GM12878 (cell line): ENCODE measurements around the gene CNGA1. TPM values are rescaled to one million over a fixed set of nuclear protein-coding genes. Genes with fewer than 3 reads are reported as not detected.

ENCODE experiments used
- CBX5 ChIP-seq: sonication (generic); IDR thresholded peaks from 2 replicates; pipeline ENCODE4 v1.6.1; 2016; ENCODE audit warnings: low read depth, moderate library complexity, mild to moderate bottlenecking, inconsistent platforms
- CUX1 ChIP-seq: IDR thresholded peaks from 2 replicates; pipeline ENCODE4 v1.6.1; 2012; ENCODE audit warnings: improper control_type of control experiment, low read depth, low read length; ENCODE audit not compliant: insufficient replicate concordance
- EED ChIP-seq: sonication (generic); IDR thresholded peaks from 2 replicates; pipeline ENCODE4 v1.6.1; 2016; ENCODE audit warnings: antibody characterized with exemption, low read depth
- EP300 ChIP-seq, 2 experiments: fragments of 150-350 bp in 1 of 2; IDR thresholded peaks; 2 replicates each; pipeline ENCODE4 v1.6.1; 2011 to 2012; ENCODE audit warnings: low read depth in 2 of 2, low read length in 2 of 2, borderline replicate concordance in 1 of 2, improper control_type of control experiment in 1 of 2, inconsistent platforms in 1 of 2; ENCODE audit not compliant: control insufficient read depth in 1 of 2
- FOS ChIP-seq: IDR thresholded peaks from 3 replicates; pipeline ENCODE4 v1.6.1; 2011; ENCODE audit warnings: borderline replicate concordance; ENCODE audit not compliant: insufficient read length; ENCODE audit errors: extremely low read depth
- FOXK2 ChIP-seq: fragments of 450-650 bp; IDR thresholded peaks from 2 replicates; pipeline ENCODE4 v1.6.1; 2017; ENCODE audit warnings: mild to moderate bottlenecking, moderate library complexity
- JUND ChIP-seq: IDR thresholded peaks from 2 replicates; pipeline ENCODE4 v1.6.1; 2012; ENCODE audit warnings: low read depth, mild to moderate bottlenecking, low read length, improper control_type of control experiment, moderate library complexity
- KDM1A ChIP-seq: fragments of 200-600 bp; sonication (generic); IDR thresholded peaks from 2 replicates; pipeline ENCODE4 v1.6.1; 2016; ENCODE audit warnings: borderline replicate concordance
- NRF1 ChIP-seq: conservative IDR thresholded peaks from 2 replicates; pipeline ENCODE4 v1.6.1; 2011; ENCODE audit warnings: mild to moderate bottlenecking, low read depth, low read length, improper control_type of control experiment
- PAX8 ChIP-seq: fragments of 450-650 bp; IDR thresholded peaks from 2 replicates; pipeline ENCODE4 v1.6.1; 2017; ENCODE audit warnings: mild to moderate bottlenecking, moderate library complexity
- REST ChIP-seq: IDR thresholded peaks from 2 replicates; pipeline ENCODE4 v1.6.1; 2012; ENCODE audit warnings: mild to moderate bottlenecking, low read depth, low read length
- RUNX3 ChIP-seq: IDR thresholded peaks from 2 replicates; pipeline ENCODE4 v1.6.1; 2012; ENCODE audit warnings: low read length, inconsistent platforms
- STAT3 ChIP-seq: IDR thresholded peaks from 2 replicates; pipeline ENCODE4 v1.6.1; 2011; ENCODE audit warnings: low read depth, low read length, improper control_type of control experiment
- YY1 ChIP-seq: IDR thresholded peaks from 2 replicates; pipeline ENCODE4 v1.6.1; 2011; ENCODE audit warnings: low read depth, mild to moderate bottlenecking, low read length
- polyA plus RNA-seq, 11 experiments: library from polyadenylated mRNA; depleted of rRNA in 4 of 11; unstranded in 6 of 11; stranded (reverse) in 5 of 11; fragments of >200 nt; fragmentation: Nextera tagmentation in 4 of 11; fragmentation: Illumina TruSeq in 1 of 11; extraction: Ambion mirVana in 4 of 11; extraction: Trizol in 1 of 11; gene quantifications; 1 replicate in 1 of 11; 2 replicates in 10 of 11; pipeline versions ENCODE4 v1.2.1 to v1.2.3, GENCODE V29; 2011 to 2016; ENCODE audit warnings: inconsistent platforms in 2 of 11, missing spikeins in 2 of 11, low read depth in 1 of 11
- total RNA-seq, 4 experiments: library from RNA; depleted of rRNA in 3 of 4; stranded (reverse); fragments of >200 nt in 3 of 4; fragmentation: Illumina TruSeq in 1 of 4; extraction: Trizol in 1 of 4; gene quantifications; 2 replicates each; pipeline versions ENCODE4 v1.2.1 to v1.2.3, GENCODE V29; 2013 to 2021
- TF ChIP-seq, protein P1 (sequence below): fragments of 450-650 bp; formaldehyde crosslinking; IDR thresholded peaks from 2 replicates; pipeline ENCODE4 v1.4.0; 2022; ENCODE audit warnings: mild to moderate bottlenecking, moderate library complexity
- TF ChIP-seq, protein P2 (sequence below): fragments of 450-650 bp; IDR thresholded peaks from 2 replicates; pipeline ENCODE4 v1.6.1; 2018; ENCODE audit warnings: mild to moderate bottlenecking, low read depth, moderate library complexity; ENCODE audit not compliant: partially characterized antibody

The CNGA1 gene
- total and polyA plus RNA-seq, 10 of the 15 experiments (the other 5 are each of a cell fraction or from before 2014, with no cell fraction given) = 0.38 to 14.2 (median 5.1) TPM

GRCh38 chr4:48064349-48064748, 47.9 kb upstream of the CNGA1 start (continued):
- TF ChIP-seq CUX1 (no peak), EED (peak; percentile 73; the same call in 1 of the 2 replicates), PAX8 (no peak), STAT3 (no peak), RUNX3 (peak; percentile 98), NRF1 (no peak), REST (no peak), FOS (no peak), YY1 (peak; percentile 43), FOXK2 (no peak), CBX5 (peak; percentile 45; the same call in 1 of the 2 replicates), JUND (no peak), KDM1A (no peak), EP300 (IDR thresholded peaks at IDR 0.05; ENCODE audit: borderline replicate concordance in 1 of 2, control insufficient read depth in 1 of 2, low read depth in 2 of 2, low read length in 2 of 2) (no peak)
- TF ChIP-seq, protein P1, sequence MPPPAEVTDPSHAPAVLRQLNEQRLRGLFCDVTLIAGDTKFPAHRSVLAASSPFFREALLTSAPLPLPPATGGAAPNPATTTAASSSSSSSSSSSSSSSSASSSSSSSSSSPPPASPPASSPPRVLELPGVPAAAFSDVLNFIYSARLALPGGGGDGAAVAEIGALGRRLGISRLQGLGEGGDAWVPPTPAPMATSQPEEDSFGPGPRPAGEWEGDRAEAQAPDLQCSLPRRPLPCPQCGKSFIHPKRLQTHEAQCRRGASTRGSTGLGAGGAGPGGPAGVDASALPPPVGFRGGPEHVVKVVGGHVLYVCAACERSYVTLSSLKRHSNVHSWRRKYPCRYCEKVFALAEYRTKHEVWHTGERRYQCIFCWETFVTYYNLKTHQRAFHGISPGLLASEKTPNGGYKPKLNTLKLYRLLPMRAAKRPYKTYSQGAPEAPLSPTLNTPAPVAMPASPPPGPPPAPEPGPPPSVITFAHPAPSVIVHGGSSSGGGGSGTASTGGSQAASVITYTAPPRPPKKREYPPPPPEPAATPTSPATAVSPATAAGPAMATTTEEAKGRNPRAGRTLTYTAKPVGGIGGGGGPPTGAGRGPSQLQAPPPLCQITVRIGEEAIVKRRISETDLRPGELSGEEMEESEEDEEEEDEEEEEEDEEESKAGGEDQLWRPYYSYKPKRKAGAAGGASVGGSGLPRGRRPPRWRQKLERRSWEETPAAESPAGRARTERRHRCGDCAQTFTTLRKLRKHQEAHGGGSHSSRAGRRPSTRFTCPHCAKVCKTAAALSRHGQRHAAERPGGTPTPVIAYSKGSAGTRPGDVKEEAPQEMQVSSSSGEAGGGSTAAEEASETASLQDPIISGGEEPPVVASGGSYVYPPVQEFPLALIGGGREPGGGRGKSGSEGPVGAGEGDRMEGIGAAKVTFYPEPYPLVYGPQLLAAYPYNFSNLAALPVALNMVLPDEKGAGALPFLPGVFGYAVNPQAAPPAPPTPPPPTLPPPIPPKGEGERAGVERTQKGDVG (CRISPR knock-in tag) = no peak
- TF ChIP-seq, protein P2, sequence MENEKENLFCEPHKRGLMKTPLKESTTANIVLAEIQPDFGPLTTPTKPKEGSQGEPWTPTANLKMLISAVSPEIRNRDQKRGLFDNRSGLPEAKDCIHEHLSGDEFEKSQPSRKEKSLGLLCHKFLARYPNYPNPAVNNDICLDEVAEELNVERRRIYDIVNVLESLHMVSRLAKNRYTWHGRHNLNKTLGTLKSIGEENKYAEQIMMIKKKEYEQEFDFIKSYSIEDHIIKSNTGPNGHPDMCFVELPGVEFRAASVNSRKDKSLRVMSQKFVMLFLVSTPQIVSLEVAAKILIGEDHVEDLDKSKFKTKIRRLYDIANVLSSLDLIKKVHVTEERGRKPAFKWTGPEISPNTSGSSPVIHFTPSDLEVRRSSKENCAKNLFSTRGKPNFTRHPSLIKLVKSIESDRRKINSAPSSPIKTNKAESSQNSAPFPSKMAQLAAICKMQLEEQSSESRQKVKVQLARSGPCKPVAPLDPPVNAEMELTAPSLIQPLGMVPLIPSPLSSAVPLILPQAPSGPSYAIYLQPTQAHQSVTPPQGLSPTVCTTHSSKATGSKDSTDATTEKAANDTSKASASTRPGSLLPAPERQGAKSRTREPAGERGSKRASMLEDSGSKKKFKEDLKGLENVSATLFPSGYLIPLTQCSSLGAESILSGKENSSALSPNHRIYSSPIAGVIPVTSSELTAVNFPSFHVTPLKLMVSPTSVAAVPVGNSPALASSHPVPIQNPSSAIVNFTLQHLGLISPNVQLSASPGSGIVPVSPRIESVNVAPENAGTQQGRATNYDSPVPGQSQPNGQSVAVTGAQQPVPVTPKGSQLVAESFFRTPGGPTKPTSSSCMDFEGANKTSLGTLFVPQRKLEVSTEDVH = no peak
